ENCODE data around the gene TEKT2.

The TEKT2 gene

DNA sequence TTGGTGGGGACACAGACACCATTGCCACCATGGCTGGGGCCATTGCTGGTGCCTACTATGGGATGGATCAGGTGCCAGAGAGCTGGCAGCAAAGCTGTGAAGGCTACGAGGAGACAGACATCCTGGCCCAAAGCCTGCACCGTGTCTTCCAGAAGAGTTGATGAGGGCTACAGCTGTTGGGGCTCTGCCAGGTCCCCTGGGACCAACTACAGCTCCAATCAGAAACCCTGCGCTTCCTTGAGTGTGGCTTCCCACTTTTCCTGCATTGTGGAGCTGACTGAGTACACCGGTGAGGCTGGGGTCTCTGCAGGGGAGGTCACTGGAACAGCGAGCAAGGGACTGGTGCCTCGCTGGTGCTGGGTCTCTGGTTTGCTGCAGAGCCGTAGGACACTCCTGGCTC lies 9.3 kb downstream of the TEKT2 start:
- Histone ChIP-seq H3K27me3 (ENCODE audit: control insufficient read depth, insufficient read depth, low read length, poor library complexity, severe bottlenecking) (no peaks in the 10 kb centered on the region), H3K27ac (ENCODE audit: insufficient read depth, low read depth, low read length, poor library complexity, severe bottlenecking) (no peak overlapping the region), H3K4me3 (ENCODE audit: insufficient read depth, low read depth, low read length) (no peak overlapping the region), H3K9me3 (ENCODE audit: control insufficient read depth, low read length) (no peaks in the 10 kb centered on the region), H3K4me1 (ENCODE audit: control insufficient read depth, insufficient read depth, low read length) (peaks cover 8% of the 10 kb centered on the region), H3K36me3 (ENCODE audit: control insufficient read depth, insufficient read depth, low read length) (peaks cover 33% of the 10 kb centered on the region)
- 97 to 98% methylated on average over 7 of the region's 7 CpGs for WGBS, 2 experiments

DNA sequence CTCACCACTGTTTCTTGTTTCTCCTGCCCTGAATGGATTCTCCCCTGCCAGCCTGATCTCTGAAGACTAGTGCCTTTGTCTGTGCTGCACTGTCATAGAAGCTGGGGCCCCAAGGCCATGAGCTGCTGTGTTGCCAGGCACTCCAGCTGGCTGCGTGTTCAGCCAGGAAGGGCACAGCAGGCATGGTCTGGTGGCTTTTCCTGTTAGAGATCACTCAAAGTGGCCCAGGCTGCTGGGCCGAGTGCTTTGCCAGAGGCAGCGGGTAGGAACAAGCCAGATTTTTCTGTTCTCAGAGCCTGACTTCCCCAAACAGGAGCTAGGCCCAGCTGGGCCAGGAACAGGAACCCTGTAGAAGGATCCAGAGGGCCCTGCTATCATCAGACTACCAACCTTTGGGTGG lies 10.0 kb downstream of the TEKT2 start:
- WGBS, 2 experiments, result 94 to 95% methylated on average over 3 of the region's 3 CpGs
- Histone ChIP-seq H3K27ac (ENCODE audit: insufficient read depth, low read depth, low read length, poor library complexity, severe bottlenecking) (no peak overlapping the region), H3K9me3 (ENCODE audit: control insufficient read depth, low read length) (no peaks in the 10 kb centered on the region), H3K4me3 (ENCODE audit: insufficient read depth, low read depth, low read length) (no peak overlapping the region), H3K36me3 (ENCODE audit: control insufficient read depth, insufficient read depth, low read length) (peaks cover 33% of the 10 kb centered on the region), H3K4me1 (ENCODE audit: control insufficient read depth, insufficient read depth, low read length) (peaks cover 8% of the 10 kb centered on the region), H3K27me3 (ENCODE audit: control insufficient read depth, insufficient read depth, low read length, poor library complexity, severe bottlenecking) (no peaks in the 10 kb centered on the region)

DNA sequence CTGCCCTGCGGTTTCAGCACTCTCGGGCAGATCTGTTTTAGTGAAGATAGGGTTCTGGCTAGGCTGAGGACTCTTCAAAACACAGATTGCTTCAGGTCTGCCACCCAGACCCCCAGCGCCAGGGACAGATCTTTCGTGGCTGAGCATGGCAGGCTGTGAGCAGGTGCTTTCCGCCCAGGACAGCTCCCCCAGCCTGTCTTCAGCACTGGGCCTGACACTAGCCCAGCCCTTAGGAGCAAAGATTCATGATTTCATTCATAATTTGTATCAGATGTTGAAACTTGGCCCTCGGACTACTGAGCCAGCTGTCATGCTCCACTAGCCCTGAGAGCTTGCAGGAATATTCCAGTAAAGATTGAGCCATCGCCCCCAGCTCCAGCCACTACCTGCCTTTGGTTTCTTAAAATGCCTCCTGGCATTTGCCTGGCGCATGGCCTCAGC lies 10.7 kb downstream of the TEKT2 start:
- Histone ChIP-seq H3K4me1 (ENCODE audit: control insufficient read depth, insufficient read depth, low read length) (peaks cover 5% of the 10 kb centered on the region), H3K36me3 (ENCODE audit: control insufficient read depth, insufficient read depth, low read length) (peaks cover 33% of the 10 kb centered on the region), H3K27me3 (ENCODE audit: control insufficient read depth, insufficient read depth, low read length, poor library complexity, severe bottlenecking) (no peaks in the 10 kb centered on the region), H3K4me3 (ENCODE audit: insufficient read depth, low read depth, low read length) (no peak overlapping the region), H3K9me3 (ENCODE audit: control insufficient read depth, low read length) (no peaks in the 10 kb centered on the region), H3K27ac (ENCODE audit: insufficient read depth, low read depth, low read length, poor library complexity, severe bottlenecking) (no peak overlapping the region)
- 91 to 97% methylated on average over 8 of the region's 8 CpGs for WGBS, 2 experiments

DNA sequence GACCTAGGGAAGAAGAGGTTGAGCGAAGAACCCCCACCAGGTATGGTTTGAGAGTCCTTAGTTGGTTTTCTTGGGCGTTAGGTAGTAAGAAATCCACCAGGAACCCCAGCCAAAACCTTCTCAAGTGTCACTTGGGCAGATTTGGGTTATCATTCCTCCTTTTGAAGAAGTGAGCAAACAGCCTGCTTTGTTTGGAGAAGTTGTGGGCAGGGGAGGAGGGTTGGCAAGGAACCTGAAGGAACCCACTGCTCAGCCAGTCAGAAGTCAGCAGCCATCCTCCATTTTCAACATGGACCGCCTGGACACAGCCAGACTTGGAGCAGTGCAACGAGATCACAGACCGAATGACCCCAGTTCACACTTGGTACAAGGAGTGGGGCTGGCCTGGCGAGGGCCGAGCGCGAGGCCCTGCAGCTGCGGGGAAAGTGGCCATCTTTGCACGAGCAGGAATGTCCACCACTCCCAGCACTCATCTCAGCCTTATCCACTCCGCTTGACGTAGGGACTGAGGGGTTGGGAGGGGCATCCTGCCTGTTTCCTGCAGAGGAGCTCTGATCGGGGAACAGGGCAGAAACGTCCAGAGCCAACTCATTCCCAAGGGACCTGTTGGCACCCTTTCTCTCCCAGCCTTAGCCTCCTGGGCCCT lies 12.0 kb downstream of the TEKT2 start:
- no peaks in the 10 kb centered on the region for H3K9me3 ChIP-seq (ENCODE audit: control insufficient read depth, low read length)
- peaks cover 29% of the 10 kb centered on the region for H3K36me3 ChIP-seq (ENCODE audit: control insufficient read depth, insufficient read depth, low read length)
- H3K4me3 ChIP-seq (ENCODE audit: insufficient read depth, low read depth, low read length), result no peak overlapping the region
- H3K4me1 ChIP-seq (ENCODE audit: control insufficient read depth, insufficient read depth, low read length), result no peaks in the 10 kb centered on the region
- 88 to 90% methylated on average over 15 of the region's 15 CpGs for whole genome bisulfite sequencing, 2 experiments
- H3K27me3 ChIP-seq (ENCODE audit: control insufficient read depth, insufficient read depth, low read length, poor library complexity, severe bottlenecking), result no peaks in the 10 kb centered on the region
- no peak overlapping the region for H3K27ac ChIP-seq (ENCODE audit: insufficient read depth, low read depth, low read length, poor library complexity, severe bottlenecking)

DNA sequence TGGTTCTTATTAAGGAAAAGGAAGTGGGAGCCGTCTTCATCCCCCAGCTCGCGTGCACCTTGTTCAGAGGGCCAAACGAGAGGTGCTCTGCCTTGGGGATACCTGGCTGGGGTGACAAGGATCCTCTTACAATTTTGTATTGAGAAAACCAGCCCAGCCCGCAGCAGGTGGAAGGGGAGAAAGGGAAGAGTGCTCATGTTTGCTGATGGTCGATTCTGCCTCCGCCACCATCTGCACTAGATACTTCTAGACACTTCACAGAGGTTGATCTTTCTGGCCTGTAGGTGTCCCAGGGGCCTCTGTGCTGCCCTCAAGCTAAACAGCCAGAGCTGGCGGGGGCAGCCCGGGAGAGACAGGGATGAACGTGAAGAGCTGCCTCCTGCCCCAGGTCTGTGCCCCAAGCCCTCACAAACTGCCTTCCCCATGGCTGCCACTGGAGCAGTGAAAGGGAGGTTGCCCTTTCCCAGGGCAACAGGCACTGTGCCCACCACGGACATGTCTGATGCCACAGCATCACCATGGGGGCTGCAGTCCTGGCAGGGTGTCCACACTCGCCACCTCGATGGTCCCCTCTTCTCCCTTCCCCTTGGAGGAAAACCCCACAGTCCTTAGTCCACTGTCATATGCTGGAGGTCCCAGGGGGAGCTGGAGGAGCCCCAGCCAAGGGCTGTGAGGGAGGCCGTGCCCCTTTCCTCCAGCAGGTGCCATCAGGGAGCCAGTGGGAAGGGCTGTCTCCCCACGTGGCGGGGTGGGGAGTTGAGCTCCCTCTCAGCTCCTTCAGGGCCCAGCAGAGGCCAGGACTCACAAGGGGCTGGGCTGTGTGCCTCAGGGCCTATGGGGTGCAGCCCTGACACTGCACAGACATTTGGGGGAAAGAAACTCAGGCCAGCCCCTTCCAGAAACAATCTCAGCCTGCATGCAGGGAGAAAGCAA lies 12.9 kb downstream of the TEKT2 start:
- H3K27me3 ChIP-seq (ENCODE audit: control insufficient read depth, insufficient read depth, low read length, poor library complexity, severe bottlenecking), result no peaks in the 10 kb centered on the region
- H3K27ac ChIP-seq (ENCODE audit: insufficient read depth, low read depth, low read length, poor library complexity, severe bottlenecking), result no peak overlapping the region
- no peaks in the 10 kb centered on the region for H3K4me1 ChIP-seq (ENCODE audit: control insufficient read depth, insufficient read depth, low read length)
- peaks cover 21% of the 10 kb centered on the region for H3K36me3 ChIP-seq (ENCODE audit: control insufficient read depth, insufficient read depth, low read length)
- WGBS, 2 experiments, result 75 to 83% methylated on average over 16 of the region's 16 CpGs
- no peaks in the 10 kb centered on the region for H3K9me3 ChIP-seq (ENCODE audit: control insufficient read depth, low read length)
- H3K4me3 ChIP-seq (ENCODE audit: insufficient read depth, low read depth, low read length), result no peak overlapping the region

DNA sequence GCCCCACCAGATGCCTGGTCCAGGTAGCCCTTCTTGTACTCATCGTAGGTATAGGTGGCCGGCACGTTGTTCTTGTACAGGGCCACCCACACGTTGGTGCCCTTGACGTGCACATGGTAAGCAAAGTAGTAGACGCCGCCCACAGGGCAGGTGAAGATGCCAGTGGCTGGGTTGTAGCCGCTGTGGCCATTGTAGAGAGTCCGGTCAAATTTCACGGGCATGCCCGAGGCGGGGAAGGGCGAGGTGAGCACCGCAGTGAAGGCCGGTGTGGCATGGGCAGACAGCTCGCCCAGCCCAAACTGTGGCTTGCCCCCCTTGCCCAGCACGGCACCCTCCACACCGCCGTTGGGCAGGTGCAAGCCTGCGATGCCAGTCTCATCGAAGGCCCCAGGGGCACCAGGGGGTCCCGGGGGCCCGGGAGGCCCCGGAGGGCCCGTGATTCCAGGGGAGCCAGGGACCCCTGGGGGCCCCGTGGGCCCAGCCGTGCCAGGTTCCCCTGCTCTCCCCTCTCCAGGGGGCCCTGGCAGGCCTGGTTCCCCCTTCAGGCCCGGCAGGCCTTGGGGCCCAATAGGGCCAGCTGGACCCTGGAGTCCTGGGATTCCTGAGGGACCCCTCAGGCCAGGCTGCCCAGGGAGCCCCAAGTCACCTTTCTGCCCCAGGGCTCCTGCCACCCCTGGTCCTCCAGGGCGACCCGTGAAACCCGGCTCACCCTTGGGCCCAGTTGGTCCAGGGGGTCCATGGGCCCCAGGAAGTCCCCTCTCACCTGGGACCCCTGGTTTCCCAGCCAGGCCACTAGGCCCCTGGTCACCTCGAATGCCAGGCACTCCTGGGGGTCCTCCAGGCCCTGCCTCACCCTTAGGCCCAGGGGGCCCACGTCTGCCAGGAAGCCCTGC lies 14.0 kb downstream of the TEKT2 start:
- 94% methylated on average over 33 of the region's 33 CpGs for whole genome bisulfite sequencing, 2 experiments
- H3K27me3 ChIP-seq (ENCODE audit: control insufficient read depth, insufficient read depth, low read length, poor library complexity, severe bottlenecking), result no peaks in the 10 kb centered on the region
- no peaks in the 10 kb centered on the region for H3K9me3 ChIP-seq (ENCODE audit: control insufficient read depth, low read length)
- no peaks in the 10 kb centered on the region for H3K4me1 ChIP-seq (ENCODE audit: control insufficient read depth, insufficient read depth, low read length)
- H3K4me3 ChIP-seq (ENCODE audit: insufficient read depth, low read depth, low read length), result no peak overlapping the region
- peaks cover 9% of the 10 kb centered on the region for H3K36me3 ChIP-seq (ENCODE audit: control insufficient read depth, insufficient read depth, low read length)
- no peak overlapping the region for H3K27ac ChIP-seq (ENCODE audit: insufficient read depth, low read depth, low read length, poor library complexity, severe bottlenecking)

DNA sequence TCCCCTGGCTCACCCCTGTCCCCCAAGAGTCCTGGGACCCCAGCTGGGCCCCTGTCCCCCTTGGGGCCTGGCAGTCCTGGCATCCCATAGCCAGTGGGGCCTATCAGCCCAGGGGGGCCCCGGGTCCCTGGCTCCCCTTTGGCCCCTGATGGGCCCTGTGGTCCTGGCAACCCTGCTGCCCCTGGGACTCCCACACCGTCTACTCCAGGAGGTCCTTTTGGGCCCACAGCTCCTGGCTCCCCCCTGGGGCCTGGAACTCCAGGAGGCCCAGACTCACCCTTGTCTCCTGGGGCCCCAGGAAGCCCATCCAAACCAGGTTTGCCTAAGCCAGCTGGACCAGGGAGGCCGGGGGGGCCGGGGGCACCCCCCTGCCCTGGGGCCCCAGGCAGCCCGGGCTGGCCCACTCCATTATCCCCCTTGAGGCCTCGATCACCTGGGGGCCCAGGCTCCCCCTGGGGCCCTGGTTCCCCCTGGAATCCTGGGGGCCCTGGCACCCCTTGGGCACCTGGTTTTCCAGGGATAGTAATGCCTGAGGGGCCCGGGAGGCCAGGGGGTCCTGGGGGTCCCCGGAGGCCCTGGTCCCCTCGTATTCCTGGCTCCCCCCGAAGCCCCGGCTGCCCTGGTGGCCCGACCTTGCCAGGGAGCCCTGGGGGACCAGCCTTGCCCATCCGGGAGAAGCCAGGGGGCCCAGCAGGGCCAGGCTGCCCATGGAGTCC lies 14.9 kb downstream of the TEKT2 start:
- Histone ChIP-seq H3K4me1 (ENCODE audit: control insufficient read depth, insufficient read depth, low read length) (no peaks in the 10 kb centered on the region), H3K27ac (ENCODE audit: insufficient read depth, low read depth, low read length, poor library complexity, severe bottlenecking) (no peak overlapping the region), H3K9me3 (ENCODE audit: control insufficient read depth, low read length) (no peaks in the 10 kb centered on the region), H3K36me3 (ENCODE audit: control insufficient read depth, insufficient read depth, low read length) (peaks cover 5% of the 10 kb centered on the region), H3K27me3 (ENCODE audit: control insufficient read depth, insufficient read depth, low read length, poor library complexity, severe bottlenecking) (no peaks in the 10 kb centered on the region), H3K4me3 (ENCODE audit: insufficient read depth, low read depth, low read length) (no peak overlapping the region)
- WGBS, 2 experiments, result 92 to 94% methylated on average over 13 of the region's 13 CpGs

DNA sequence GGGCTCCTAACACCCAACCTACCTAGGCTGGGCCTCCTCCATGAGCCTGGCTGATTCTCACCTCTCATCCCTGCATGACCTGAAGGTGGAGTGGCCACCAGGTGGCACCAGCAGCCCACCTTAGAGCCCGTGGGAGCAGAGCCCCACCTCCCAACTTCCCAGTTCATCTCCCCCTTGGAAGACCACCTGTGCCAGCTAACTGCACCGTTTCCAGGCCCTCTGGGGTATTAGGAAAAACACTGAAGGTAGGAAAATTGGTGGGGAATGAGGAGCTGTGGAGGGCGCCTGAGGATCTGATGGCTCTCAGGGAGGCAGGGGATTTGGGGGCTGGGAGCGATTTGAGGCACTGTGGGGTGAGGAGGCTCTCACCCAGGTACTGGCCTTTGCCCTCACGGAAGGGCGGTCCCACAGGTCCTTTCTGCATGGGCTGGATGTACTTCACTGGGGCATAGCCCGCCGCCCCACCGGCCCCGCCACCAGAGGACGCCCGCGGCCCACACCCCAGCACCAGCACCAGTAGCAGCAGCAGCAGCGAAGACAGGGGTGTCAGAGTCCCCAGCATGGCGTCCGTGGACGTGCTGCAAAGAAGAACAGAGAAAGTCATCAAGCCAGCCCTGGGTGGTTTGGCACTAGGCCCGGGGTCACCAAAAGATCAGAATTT lies 15.9 kb downstream of the TEKT2 start:
- Histone ChIP-seq H3K36me3 (ENCODE audit: control insufficient read depth, insufficient read depth, low read length) (no peaks in the 10 kb centered on the region), H3K9me3 (ENCODE audit: control insufficient read depth, low read length) (no peaks in the 10 kb centered on the region), H3K27me3 (ENCODE audit: control insufficient read depth, insufficient read depth, low read length, poor library complexity, severe bottlenecking) (no peaks in the 10 kb centered on the region), H3K4me1 (ENCODE audit: control insufficient read depth, insufficient read depth, low read length) (no peaks in the 10 kb centered on the region), H3K4me3 (ENCODE audit: insufficient read depth, low read depth, low read length) (no peak overlapping the region), H3K27ac (ENCODE audit: insufficient read depth, low read depth, low read length, poor library complexity, severe bottlenecking) (no peak overlapping the region)
- 62 to 63% methylated on average over 18 of the region's 18 CpGs for WGBS, 2 experiments

DNA sequence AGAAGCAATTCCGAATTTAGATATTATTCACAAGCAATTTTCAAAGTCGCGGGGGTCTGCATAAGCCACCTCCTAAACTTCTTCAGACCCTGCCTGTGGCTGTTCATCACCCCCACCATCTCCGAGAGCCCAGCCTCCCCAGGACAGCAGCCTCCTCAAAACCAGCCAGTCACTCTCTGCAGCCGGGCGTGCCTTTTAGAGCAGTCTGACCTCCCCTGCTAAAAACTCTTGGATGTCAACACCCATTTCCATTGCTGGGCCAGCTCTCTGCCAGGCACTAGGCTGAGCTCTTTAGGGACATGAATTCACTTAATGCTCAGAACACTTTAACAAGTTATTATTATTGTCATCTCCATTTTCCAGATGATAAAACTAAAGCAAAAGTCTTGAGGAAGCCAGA lies 16.5 kb downstream of the TEKT2 start:
- H3K4me1 ChIP-seq (ENCODE audit: control insufficient read depth, insufficient read depth, low read length), result no peaks in the 10 kb centered on the region
- H3K27me3 ChIP-seq (ENCODE audit: control insufficient read depth, insufficient read depth, low read length, poor library complexity, severe bottlenecking), result no peaks in the 10 kb centered on the region
- no peak overlapping the region for H3K27ac ChIP-seq (ENCODE audit: insufficient read depth, low read depth, low read length, poor library complexity, severe bottlenecking)
- no peaks in the 10 kb centered on the region for H3K36me3 ChIP-seq (ENCODE audit: control insufficient read depth, insufficient read depth, low read length)
- no peak overlapping the region for H3K4me3 ChIP-seq (ENCODE audit: insufficient read depth, low read depth, low read length)
- no peaks in the 10 kb centered on the region for H3K9me3 ChIP-seq (ENCODE audit: control insufficient read depth, low read length)
- WGBS, 2 experiments, result 93% methylated on average over 6 of the region's 6 CpGs

Data from ectodermal cell (in vitro differentiated cells).